Measurements from ENCODE around the gene CABP5.

CABP5 gene

DNA sequence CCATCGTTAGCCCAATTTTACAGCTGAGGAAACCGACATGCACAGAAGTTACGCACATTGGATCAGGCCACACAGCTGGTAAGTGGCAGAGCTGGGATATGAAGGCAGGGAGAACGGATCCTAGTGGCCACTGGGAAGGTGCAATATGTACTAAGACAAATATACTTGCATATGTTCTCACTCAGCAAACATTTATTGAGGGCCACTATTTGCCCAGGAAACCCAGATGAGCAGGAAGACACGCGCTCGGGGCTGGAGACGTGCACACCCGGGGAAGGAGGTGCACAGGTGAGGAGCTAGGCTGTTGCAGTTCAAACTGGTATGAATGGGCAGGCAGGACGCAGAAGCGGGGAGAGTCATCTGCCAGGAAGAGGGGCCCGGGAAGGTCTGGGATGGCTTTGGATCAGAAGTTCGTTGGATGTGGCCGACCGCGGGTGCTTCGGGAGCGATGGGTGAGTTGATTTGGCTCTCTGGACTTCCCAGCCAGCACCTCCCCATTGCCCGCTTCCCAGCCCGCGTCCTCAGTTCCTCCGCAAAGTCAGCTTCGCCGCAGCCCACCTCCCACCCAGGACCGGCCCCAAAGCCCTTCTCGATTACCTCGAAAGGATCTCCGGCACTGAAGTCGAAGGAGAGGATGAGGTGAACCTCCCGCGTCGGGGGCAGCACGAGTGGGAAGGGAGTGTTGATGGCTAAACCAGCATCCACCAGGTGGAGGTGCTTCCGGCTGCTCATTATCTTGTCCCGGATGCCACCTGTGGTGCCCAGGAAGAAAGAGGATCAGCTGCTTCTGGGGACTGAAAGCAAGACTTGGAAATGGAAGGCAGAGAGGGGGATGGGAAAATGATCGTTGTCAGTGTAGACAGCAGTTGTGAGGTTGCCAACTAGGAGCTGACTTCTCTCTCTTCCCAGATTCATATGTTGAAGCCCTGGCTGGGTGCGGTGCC lies 17.8 kb upstream of the CABP5 start:
- no peak for TF ChIP-seq CTCF (IDR thresholded peaks at IDR 0.05)
- Histone ChIP-seq H3K9me3 (ENCODE audit: control insufficient read depth, low read length) (no peaks in the 10 kb centered on the region), H3K27me3 (ENCODE audit: control insufficient read depth, insufficient read depth, low read length) (no peaks in the 10 kb centered on the region), H3K9ac (no peak overlapping the region), H3K79me2 (no peaks in the 10 kb centered on the region), H3K27ac (no peak overlapping the region), H3K4me2 (ENCODE audit: low read length) (no peak overlapping the region), H3K4me3 (ENCODE audit: low read depth, low read length) (no peak overlapping the region), H2AFZ (no peak overlapping the region), H3K4me1 (no peaks in the 10 kb centered on the region), H3K36me3 (ENCODE audit: control insufficient read depth, insufficient read depth, low read length) (no peaks in the 10 kb centered on the region)

DNA sequence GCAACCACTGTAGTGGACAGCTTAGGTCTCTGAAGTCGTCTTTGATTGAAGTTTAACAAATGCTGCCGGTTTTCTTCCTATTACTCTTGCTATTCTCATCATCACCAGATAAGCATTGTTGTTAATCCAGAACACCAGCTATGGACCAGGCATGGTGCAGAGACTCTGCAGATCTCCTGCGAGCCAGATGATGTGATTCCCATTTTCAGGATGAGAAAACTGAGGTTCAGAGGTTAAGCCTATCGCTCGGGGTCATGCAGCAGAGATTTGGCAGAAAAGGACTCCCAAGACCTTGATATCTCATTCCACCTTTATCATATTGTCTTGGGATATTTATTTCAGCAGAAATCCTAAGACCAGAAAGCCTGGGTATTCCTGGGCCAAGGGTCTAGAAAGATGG lies 16.5 kb upstream of the CABP5 start:
- TF ChIP-seq CTCF (IDR thresholded peaks at IDR 0.05) = no peak
- H3K36me3 ChIP-seq (ENCODE audit: control insufficient read depth, insufficient read depth, low read length) = no peaks in the 10 kb centered on the region
- no peaks in the 10 kb centered on the region for H3K27me3 ChIP-seq (ENCODE audit: control insufficient read depth, insufficient read depth, low read length)
- no peak overlapping the region for H3K4me3 ChIP-seq (ENCODE audit: low read depth, low read length)
- no peaks in the 10 kb centered on the region for H3K79me2 ChIP-seq
- no peak overlapping the region for H3K9ac ChIP-seq
- H3K4me1 ChIP-seq = no peaks in the 10 kb centered on the region
- H3K4me2 ChIP-seq (ENCODE audit: low read length) = no peak overlapping the region
- H3K27ac ChIP-seq = no peak overlapping the region
- no peaks in the 10 kb centered on the region for H3K9me3 ChIP-seq (ENCODE audit: control insufficient read depth, low read length)
- H2AFZ ChIP-seq = no peak overlapping the region

GRCh38 chr19:48059331-48059730 lies 15.5 kb upstream of the CABP5 start:
- no peaks in the 10 kb centered on the region for H3K27me3 ChIP-seq (ENCODE audit: control insufficient read depth, insufficient read depth, low read length)
- no peak overlapping the region for H3K4me3 ChIP-seq (ENCODE audit: low read depth, low read length)
- H2AFZ ChIP-seq = no peak overlapping the region
- TF ChIP-seq CTCF (IDR thresholded peaks at IDR 0.05) = no peak
- H3K36me3 ChIP-seq (ENCODE audit: control insufficient read depth, insufficient read depth, low read length) = no peaks in the 10 kb centered on the region
- no peaks in the 10 kb centered on the region for H3K4me1 ChIP-seq
- H3K4me2 ChIP-seq (ENCODE audit: low read length) = no peak overlapping the region
- H3K9ac ChIP-seq = no peak overlapping the region
- no peak overlapping the region for H3K27ac ChIP-seq
- no peaks in the 10 kb centered on the region for H3K9me3 ChIP-seq (ENCODE audit: control insufficient read depth, low read length)
- no peaks in the 10 kb centered on the region for H3K79me2 ChIP-seq

DNA sequence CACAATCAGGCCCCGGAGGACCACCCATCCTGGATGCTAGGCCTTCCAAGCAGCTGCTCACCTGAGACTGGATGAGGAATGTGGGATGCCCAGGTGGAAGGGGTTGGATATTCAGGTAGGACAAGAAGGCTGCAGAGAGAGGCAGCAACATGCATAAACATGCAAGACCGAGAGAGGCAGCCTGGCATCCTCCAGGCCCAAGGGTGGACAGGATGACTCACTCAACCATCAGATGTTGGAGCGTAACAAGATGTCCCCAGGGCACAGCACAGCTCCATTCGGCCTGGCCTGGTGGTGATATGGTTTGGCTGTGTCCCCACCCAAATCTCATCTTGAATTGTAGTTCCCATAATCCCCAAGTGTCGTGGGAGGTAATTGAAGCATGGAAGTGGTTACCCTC lies 10.0 kb upstream of the CABP5 start:
- Histone ChIP-seq H3K27ac (no peak overlapping the region), H3K36me3 (ENCODE audit: control insufficient read depth, insufficient read depth, low read length) (no peaks in the 10 kb centered on the region), H3K4me2 (ENCODE audit: low read length) (no peak overlapping the region), H3K79me2 (no peaks in the 10 kb centered on the region), H3K4me1 (no peaks in the 10 kb centered on the region), H3K9me3 (ENCODE audit: control insufficient read depth, low read length) (no peaks in the 10 kb centered on the region), H3K9ac (no peak overlapping the region), H2AFZ (no peak overlapping the region), H3K27me3 (ENCODE audit: control insufficient read depth, insufficient read depth, low read length) (no peaks in the 10 kb centered on the region), H3K4me3 (ENCODE audit: low read depth, low read length) (no peak overlapping the region)
- TF ChIP-seq CTCF (IDR thresholded peaks at IDR 0.05) = no peak

DNA sequence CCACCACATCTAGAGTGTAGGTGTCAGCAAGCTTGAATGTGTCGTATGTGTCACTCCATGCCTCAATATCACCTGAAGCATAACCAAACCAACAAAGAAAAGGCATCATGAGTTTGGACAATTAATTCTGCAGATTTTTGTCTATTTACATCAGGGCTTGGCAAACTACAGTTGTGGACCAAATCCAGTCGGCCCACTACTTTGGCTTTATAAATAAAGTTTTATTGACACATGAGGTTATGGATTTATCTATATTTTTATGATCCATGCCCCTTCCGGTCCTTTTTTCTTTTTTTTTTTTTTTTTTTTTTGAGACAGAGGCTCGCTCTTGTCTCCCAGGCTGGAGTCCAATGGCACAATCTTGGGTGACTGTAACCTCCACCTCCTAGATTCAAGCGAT lies 9.2 kb upstream of the CABP5 start:
- Histone ChIP-seq H3K4me2 (ENCODE audit: low read length) (no peak overlapping the region), H3K4me3 (ENCODE audit: low read depth, low read length) (no peak overlapping the region), H3K9ac (no peak overlapping the region), H3K79me2 (no peaks in the 10 kb centered on the region), H3K27me3 (ENCODE audit: control insufficient read depth, insufficient read depth, low read length) (no peaks in the 10 kb centered on the region), H3K9me3 (ENCODE audit: control insufficient read depth, low read length) (no peaks in the 10 kb centered on the region), H3K4me1 (no peaks in the 10 kb centered on the region), H3K36me3 (ENCODE audit: control insufficient read depth, insufficient read depth, low read length) (no peaks in the 10 kb centered on the region), H2AFZ (no peak overlapping the region), H3K27ac (no peak overlapping the region)
- no peak for TF ChIP-seq CTCF (IDR thresholded peaks at IDR 0.05)

Measured in parathyroid adenoma (tissue), 2 donors.